Fibroblast of villous mesenchyme (primary cell): ENCODE measurements around the gene RELT. TPM values are rescaled to one million over a fixed set of nuclear protein-coding genes. Genes with fewer than 3 reads are reported as not detected.

Experiments
- DNase-seq: peaks from one replicate; pipeline ENCODE4 v3.0.0-alpha.2; 2010; ENCODE audit warnings: low read depth
- H3K4me3 ChIP-seq: 2 replicates; pipeline ENCODE4 v1.5.1; 2011; ENCODE audit warnings: low read depth, mild to moderate bottlenecking, low read length
- total RNA-seq: library from RNA; depleted of rRNA; stranded (reverse); fragments of >200 nt; gene quantifications from 2 replicates; pipeline ENCODE4 v1.2.3, GENCODE V29; 2012
- TF ChIP-seq, protein P1 (sequence below): IDR thresholded peaks from 2 replicates; pipeline ENCODE4 v1.5.1; 2012; ENCODE audit warnings: low read depth, mild to moderate bottlenecking, low read length; ENCODE audit not compliant: insufficient read depth

RELT gene
- total RNA-seq, 1 donor, result 3.5 TPM

DNA sequence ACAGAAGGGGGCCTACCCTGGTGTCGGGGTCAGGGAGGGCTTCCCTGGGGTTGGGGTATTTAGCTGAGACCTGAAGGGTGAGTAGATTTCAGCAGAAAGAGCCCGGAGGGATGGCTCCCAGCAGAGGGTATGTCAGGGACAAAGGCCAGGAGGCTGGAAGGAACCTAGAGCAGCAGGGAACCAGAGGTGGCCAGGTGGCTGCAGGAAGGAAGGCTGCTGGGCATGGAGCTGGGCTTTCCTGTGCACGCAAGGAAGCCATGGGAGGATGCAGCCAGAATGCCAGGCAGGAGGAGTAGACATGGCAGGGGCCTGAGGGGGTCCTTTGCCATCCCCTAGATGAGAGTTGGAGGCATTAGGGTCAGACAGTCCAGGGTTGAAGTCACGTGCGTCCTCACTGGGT lies 27.4 kb upstream of the RELT start:
- no peak for DNase-seq
- TF ChIP-seq, protein P1, sequence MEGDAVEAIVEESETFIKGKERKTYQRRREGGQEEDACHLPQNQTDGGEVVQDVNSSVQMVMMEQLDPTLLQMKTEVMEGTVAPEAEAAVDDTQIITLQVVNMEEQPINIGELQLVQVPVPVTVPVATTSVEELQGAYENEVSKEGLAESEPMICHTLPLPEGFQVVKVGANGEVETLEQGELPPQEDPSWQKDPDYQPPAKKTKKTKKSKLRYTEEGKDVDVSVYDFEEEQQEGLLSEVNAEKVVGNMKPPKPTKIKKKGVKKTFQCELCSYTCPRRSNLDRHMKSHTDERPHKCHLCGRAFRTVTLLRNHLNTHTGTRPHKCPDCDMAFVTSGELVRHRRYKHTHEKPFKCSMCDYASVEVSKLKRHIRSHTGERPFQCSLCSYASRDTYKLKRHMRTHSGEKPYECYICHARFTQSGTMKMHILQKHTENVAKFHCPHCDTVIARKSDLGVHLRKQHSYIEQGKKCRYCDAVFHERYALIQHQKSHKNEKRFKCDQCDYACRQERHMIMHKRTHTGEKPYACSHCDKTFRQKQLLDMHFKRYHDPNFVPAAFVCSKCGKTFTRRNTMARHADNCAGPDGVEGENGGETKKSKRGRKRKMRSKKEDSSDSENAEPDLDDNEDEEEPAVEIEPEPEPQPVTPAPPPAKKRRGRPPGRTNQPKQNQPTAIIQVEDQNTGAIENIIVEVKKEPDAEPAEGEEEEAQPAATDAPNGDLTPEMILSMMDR, result no peak
- H3K4me3 ChIP-seq, result no peak overlapping the region

DNA sequence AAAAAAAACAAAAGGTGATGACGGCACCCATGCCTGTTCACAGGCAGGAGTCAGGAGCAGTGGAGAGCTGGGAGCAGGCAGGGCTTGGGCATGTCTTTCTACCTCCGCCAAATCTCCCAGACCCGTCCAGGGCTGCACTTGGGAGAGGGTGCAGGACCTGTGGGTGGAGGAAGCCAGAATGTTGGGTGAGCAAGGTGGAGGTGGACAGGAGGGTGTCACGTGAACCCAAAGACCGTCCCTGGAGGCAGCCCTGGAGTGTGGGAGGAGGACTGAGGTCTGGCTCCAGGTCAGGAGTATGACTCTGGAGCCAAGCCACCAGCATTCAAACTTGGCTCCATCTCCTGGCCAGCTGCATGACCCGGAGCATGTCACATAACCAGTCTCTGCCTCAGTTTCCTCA lies 26.6 kb upstream of the RELT start:
- DNase-seq, result no peak
- TF ChIP-seq, protein P1, result no peak
- H3K4me3 ChIP-seq, result no peak overlapping the region

DNA sequence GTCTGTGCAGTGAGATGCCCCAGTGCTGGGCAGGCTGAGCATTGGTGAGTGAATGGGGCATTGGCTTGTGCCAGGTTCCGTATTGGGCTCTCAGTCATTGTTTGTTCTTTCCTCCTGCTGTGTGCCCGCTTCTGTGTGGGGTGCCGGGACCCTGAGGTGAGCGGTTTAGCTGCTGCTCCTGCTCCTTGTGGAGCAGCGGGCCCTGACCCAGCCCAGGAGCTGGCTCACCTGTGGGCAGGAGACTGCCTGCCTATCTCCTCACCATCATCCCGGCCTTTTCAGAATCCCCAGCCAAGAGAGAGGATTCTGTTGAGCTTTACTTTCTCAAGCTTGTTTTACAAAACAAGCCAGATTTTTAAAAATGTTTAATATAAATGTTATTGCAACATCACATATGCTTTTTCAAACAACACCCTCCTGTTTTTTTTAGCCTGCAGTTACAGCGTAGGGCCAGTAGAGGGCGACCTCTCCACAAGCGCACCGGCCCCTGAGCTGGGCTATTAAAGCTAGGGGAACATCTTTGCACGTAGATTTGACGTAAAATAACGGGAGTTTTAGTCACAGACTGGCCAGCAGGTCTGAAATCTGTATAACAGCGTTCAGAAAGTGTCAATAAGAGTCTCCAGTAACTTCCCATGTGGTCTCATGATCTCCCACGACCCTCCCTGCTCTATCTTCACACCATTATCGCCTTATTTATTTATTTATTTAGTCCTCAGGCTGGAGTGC lies 25.1 kb upstream of the RELT start:
- DNase-seq, result peak; percentile 90
- TF ChIP-seq, protein P1, result peak; percentile 94
- H3K4me3 ChIP-seq, result no peak overlapping the region

DNA sequence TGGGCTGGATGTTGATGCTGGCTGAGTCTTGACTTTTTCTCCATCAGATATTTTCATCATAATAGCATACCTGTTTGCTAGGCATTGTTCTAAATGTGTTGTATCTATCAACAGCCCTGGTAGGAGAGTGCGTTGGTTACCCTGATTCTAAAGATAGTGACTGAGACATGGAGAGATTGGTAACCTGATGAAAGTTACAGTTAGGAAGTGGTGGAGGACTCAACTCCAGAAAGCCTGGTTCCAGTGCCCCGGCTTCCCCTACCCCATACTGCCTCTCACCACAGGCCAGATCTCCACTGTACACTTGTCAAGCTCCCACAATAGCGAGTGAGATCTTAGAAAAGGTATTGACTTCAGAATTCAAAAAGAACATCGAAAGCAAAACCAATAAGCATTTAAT lies 22.8 kb upstream of the RELT start:
- no peak overlapping the region for H3K4me3 ChIP-seq
- TF ChIP-seq, protein P1, result no peak
- DNase-seq, result no peak

DNA sequence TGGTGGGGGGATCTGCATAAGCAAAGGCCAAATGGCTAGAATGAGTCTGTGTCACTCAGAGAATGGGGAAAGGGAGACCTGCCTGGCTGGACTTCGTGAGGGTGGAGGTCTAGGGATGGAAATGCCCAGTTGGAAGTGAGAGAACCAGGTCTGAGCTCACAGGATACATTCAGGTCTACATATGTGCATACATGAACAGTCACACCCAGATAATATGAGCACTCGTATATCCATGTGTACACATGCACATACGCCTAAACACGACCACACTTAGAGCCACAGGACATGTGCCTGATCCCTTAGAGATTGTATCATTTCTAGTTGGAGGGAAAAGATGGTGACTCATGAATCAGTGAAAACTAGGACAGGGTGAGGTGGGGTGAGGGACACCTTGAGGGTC lies 21.1 kb upstream of the RELT start:
- TF ChIP-seq, protein P1, result no peak
- no peak for DNase-seq

DNA sequence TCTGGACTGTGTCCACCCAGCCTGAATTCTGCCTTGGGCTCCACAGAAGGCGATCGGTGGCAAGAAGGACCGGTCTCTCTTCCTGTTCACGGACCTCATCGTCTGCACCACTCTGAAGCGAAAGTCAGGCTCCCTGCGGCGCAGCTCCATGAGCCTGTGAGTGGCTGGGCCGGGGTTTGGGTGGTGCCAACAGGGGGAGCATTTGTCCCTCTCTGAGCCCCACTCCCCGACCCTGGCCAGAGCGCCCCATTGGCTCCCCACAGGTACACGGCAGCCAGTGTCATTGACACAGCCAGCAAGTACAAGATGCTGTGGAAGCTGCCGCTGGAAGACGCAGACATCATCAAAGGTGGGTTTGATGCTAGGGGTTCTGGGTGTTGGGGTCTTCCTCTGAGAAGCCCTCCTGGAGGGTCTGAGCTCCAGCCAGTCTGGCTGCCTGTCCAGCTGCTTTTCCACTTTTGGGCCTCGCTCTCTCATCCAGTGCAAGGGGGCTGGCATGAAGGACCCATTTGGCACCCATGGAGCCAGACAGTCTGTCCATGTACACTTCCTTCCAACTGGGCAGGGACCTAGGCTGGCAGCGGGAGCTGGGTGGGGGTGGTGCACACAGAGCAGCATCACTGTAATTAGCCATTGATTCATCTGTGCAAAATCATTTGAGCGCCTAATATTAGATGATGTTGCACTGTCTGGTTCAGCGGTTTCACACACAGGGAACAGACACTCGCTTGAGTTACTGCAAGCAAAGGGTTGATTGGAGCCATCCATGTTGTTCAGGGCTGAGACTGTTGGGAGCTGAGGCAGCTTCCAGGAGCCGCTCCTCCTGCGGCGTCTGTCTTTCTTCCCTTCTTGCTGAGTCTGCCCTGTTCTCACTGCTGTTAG lies 19.0 kb upstream of the RELT start:
- no peak for DNase-seq
- TF ChIP-seq, protein P1, result no peak
- no peak overlapping the region for H3K4me3 ChIP-seq

More for the DNA sequence above, 21.1 kb upstream of the RELT start:
- H3K4me3 ChIP-seq, result no peak overlapping the region
